HepG2 (cell line): ENCODE data around the gene SLIT3. TPM values are rescaled to one million over a fixed set of nuclear protein-coding genes. Genes with fewer than 3 reads are reported as not detected.

Experiments
- ATAC-seq: fragments of 200-7000 bp; cut with Tn5 transposase; 3 replicates; pipeline ENCODE4 v1.9.1; 2020; ENCODE audit warnings: mild to moderate bottlenecking, moderate library complexity
- BruUV-seq: library from RNA; stranded (reverse); fragments of 400-500 nt; replicated peaks from 2 replicates; lab custom pipeline; 2021; lab: Mats Ljungman, UMichigan
- CTCF ChIA-PET: fragments of 300-600 bp; formaldehyde crosslinking; extraction: SDS; loops from one replicate; lab custom pipeline; 2021; ENCODE audit warnings: low total read pairs, inconsistent platforms, low intra/inter-chr PET ratio; lab: Yijun Ruan, JAX
- POLR2A ChIA-PET: fragments of 350-600 bp; sonication (Branson Sonifier 250); formaldehyde crosslinking; loops from one replicate; lab custom pipeline; 2020; ENCODE audit warnings: antibody characterized with exemption, inconsistent platforms; lab: Yijun Ruan, JAX
- DNase-seq: peaks from one replicate; pipeline ENCODE4 v3.0.0-alpha.2; 2015; ENCODE audit warnings: low spot score
- FAIRE-seq: peaks from 3 replicates; lab custom pipeline; 2011; peaks lifted over from hg19 to GRCh38; lab: Jason Lieb, UNC
- H2AFZ ChIP-seq: one replicate; pipeline ENCODE4 v1.6.1; 2011; ENCODE audit warnings: low read length, inconsistent platforms
- H3K27ac ChIP-seq: fragments of 300-600 bp; 3 replicates; pipeline ENCODE4 v1.8.0; 2011; ENCODE audit warnings: mixed run types, mild to moderate bottlenecking, mixed read lengths, low read length, inconsistent platforms; ENCODE audit not compliant: insufficient read depth; ENCODE audit errors: extremely low read length
- H3K27me3 ChIP-seq, 2 experiments: fragments of 200-600 bp in 1 of 2; 2 replicates in 1 of 2; 3 replicates in 1 of 2; pipeline versions ENCODE4 v1.6.0 to v1.8.0; 2011; ENCODE audit warnings: low read length in 2 of 2, mild to moderate bottlenecking in 2 of 2, moderate library complexity in 2 of 2, inconsistent platforms in 1 of 2; ENCODE audit not compliant: insufficient read depth in 2 of 2, control insufficient read depth in 1 of 2
- H3K36me3 ChIP-seq, 2 experiments: fragments of 200-600 bp in 1 of 2; replicated peaks in 1 of 2; 2 replicates in 1 of 2; 3 replicates in 1 of 2; pipeline versions ENCODE4 v1.5.1 to v1.8.0; 2011; ENCODE audit warnings: low read length in 2 of 2, inconsistent platforms in 1 of 2; ENCODE audit not compliant: insufficient read depth in 2 of 2, control insufficient read depth in 1 of 2
- H3K4me1 ChIP-seq: 2 replicates; pipeline ENCODE4 v1.5.1; 2012; ENCODE audit warnings: low read length, inconsistent platforms; ENCODE audit not compliant: insufficient read depth
- H3K4me2 ChIP-seq: 2 replicates; pipeline ENCODE4 v1.6.0; 2011; ENCODE audit warnings: low read depth, low read length, inconsistent platforms
- H3K4me3 ChIP-seq, 3 experiments: fragments of 200-600 bp in 1 of 3; sonication (generic), shearing (Covaris generic) in 1 of 3; replicated peaks in 1 of 3; 2 replicates each; pipeline ENCODE4 v1.5.1; 2011 to 2016; ENCODE audit warnings: low read length in 3 of 3, inconsistent platforms in 2 of 3, low read depth in 2 of 3, mild to moderate bottlenecking in 2 of 3, control low read depth in 1 of 3, mixed read lengths in 1 of 3; ENCODE audit not compliant: insufficient read depth in 1 of 3
- H3K79me2 ChIP-seq: one replicate; pipeline ENCODE4 v1.6.1; 2011; ENCODE audit warnings: low read length, inconsistent platforms; ENCODE audit not compliant: insufficient read depth
- H3K9ac ChIP-seq: 2 replicates; pipeline ENCODE4 v1.6.0; 2011; ENCODE audit warnings: mild to moderate bottlenecking, low read depth, low read length, inconsistent platforms; ENCODE audit not compliant: insufficient read depth
- H3K9me3 ChIP-seq: 2 replicates; pipeline ENCODE4 v1.5.1; 2012; ENCODE audit warnings: mild to moderate bottlenecking, low read length
- H4K20me1 ChIP-seq: 2 replicates; pipeline ENCODE4 v1.6.0; 2011; ENCODE audit warnings: inconsistent platforms, mild to moderate bottlenecking, low read length, moderate library complexity; ENCODE audit not compliant: insufficient read depth
- ARNT ChIP-seq: fragments of 450-650 bp; IDR thresholded peaks from 2 replicates; pipeline ENCODE4 v1.6.1; 2017
- FOXC1 ChIP-seq: sonication (generic); formaldehyde crosslinking; IDR thresholded peaks from 2 replicates; pipeline ENCODE4 v1.8.0; 2022; ENCODE audit warnings: mild to moderate bottlenecking, missing genetic modification reagents, borderline replicate concordance
- HIVEP1 ChIP-seq: sonication (generic); formaldehyde crosslinking; IDR thresholded peaks from 2 replicates; pipeline ENCODE4 v1.4.0; 2020; ENCODE audit warnings: mild to moderate bottlenecking, missing genetic modification reagents
- HNRNPK ChIP-seq: fragments of 200-400 bp; formaldehyde crosslinking; IDR thresholded peaks from 2 replicates; pipeline ENCODE4 v1.6.1; 2018; ENCODE audit warnings: low read length, low read depth, moderate library complexity, mild to moderate bottlenecking; ENCODE audit not compliant: poor library complexity, severe bottlenecking
- MYC ChIP-seq: sonication (generic); formaldehyde crosslinking; IDR thresholded peaks from 2 replicates; pipeline ENCODE4 v1.9.0; 2021; ENCODE audit warnings: missing genetic modification reagents, borderline replicate concordance
- NFATC3 ChIP-seq: sonication (generic); formaldehyde crosslinking; IDR thresholded peaks from 2 replicates; pipeline ENCODE4 v1.5.1; 2020; ENCODE audit warnings: mild to moderate bottlenecking, missing genetic modification reagents
- PLRG1 ChIP-seq: fragments of 450-650 bp; conservative IDR thresholded peaks from 2 replicates; pipeline ENCODE4 v1.6.1; 2016
- RBM22 ChIP-seq: fragments of 200-400 bp; formaldehyde crosslinking; optimal IDR thresholded peaks from 2 replicates; pipeline ENCODE3; 2017; ENCODE audit warnings: mild to moderate bottlenecking, low read length, moderate library complexity
- RFX1 ChIP-seq: fragments of 450-650 bp; IDR thresholded peaks from 2 replicates; pipeline ENCODE4 v1.6.1; 2017
- ZFP41 ChIP-seq: sonication (generic); formaldehyde crosslinking; IDR thresholded peaks from 2 replicates; pipeline ENCODE4 v1.4.0; 2020; ENCODE audit warnings: mild to moderate bottlenecking, missing genetic modification reagents, borderline replicate concordance
- ZNF180 ChIP-seq: sonication (generic); formaldehyde crosslinking; IDR thresholded peaks from 2 replicates; pipeline ENCODE4 v1.4.0; 2020; ENCODE audit warnings: low read depth, missing genetic modification reagents, borderline replicate concordance
- ZNF75D ChIP-seq: sonication (generic); formaldehyde crosslinking; IDR thresholded peaks from 2 replicates; pipeline ENCODE4 v1.8.1; 2023; ENCODE audit warnings: missing genetic modification reagents, mild to moderate bottlenecking, borderline replicate concordance
- WGBS: methylation state at CpG from one replicate; pipeline ENCODE4 v1.1.6; 2017; ENCODE audit warnings: low lambda C conversion rate; 5-methylcytosine and 5-hydroxymethylcytosine counted together
- in situ Hi-C: cut with HindIII; loops from 2 replicates; pipeline ENCODE4 v1.10.0; 2017; ENCODE audit warnings: low pct_unique_long_range_greater_than_20kb; ENCODE audit not compliant: extremely low pct_ligation_motif_present
- intact Hi-C: fragments of 100-400 bp; cut with micrococcal nuclease; formaldehyde crosslinking; loops from one replicate; pipeline ENCODE4 v1.10.0; 2022; ENCODE audit not compliant: unreplicated experiment
- polyA plus RNA-seq, 8 experiments: library from polyadenylated mRNA; depleted of rRNA in 3 of 8; stranded (reverse) in 7 of 8; unstranded in 1 of 8; fragments of >200 nt; fragmentation: Illumina TruSeq in 4 of 8; extraction: Trizol in 4 of 8; gene quantifications; 2 replicates each; pipeline versions ENCODE4 v1.2.1 to v1.2.3, GENCODE V29; 2011 to 2016; ENCODE audit warnings: low read depth in 4 of 8, missing spikeins in 1 of 8, mixed read lengths in 1 of 8; ENCODE audit not compliant: insufficient read depth in 1 of 8
- total RNA-seq, 5 experiments: library from RNA; depleted of rRNA; stranded (reverse); fragments of >200 nt; fragmentation: Illumina TruSeq; extraction: Trizol; gene quantifications; 2 replicates each; pipeline ENCODE4 v1.2.3, GENCODE V29; 2016; ENCODE audit warnings: low read depth in 1 of 5
- TF ChIP-seq, protein P1 (sequence below): sonication (generic); formaldehyde crosslinking; IDR thresholded peaks from 2 replicates; pipeline ENCODE4 v1.4.0; 2020; ENCODE audit warnings: missing genetic modification reagents
- TF ChIP-seq, protein P2 (sequence below): sonication (generic); formaldehyde crosslinking; IDR thresholded peaks from 2 replicates; pipeline ENCODE4 v1.5.1; 2020; ENCODE audit warnings: missing genetic modification reagents, mild to moderate bottlenecking, borderline replicate concordance
- TF ChIP-seq, protein P3 (sequence below): sonication (generic); formaldehyde crosslinking; IDR thresholded peaks from 2 replicates; pipeline ENCODE4 v1.9.0; 2021; ENCODE audit warnings: missing genetic modification reagents, mild to moderate bottlenecking, borderline replicate concordance
- TF ChIP-seq, protein P4 (sequence below): sonication (generic); formaldehyde crosslinking; conservative IDR thresholded peaks from 2 replicates; pipeline ENCODE4 v1.8.0; 2022; ENCODE audit warnings: low read depth, missing genetic modification reagents

SLIT3 gene
- total and polyA plus RNA-seq, 2 of the 13 experiments (the other 11 are each of a cell fraction or from before 2014, with no cell fraction given): not detected

DNA sequence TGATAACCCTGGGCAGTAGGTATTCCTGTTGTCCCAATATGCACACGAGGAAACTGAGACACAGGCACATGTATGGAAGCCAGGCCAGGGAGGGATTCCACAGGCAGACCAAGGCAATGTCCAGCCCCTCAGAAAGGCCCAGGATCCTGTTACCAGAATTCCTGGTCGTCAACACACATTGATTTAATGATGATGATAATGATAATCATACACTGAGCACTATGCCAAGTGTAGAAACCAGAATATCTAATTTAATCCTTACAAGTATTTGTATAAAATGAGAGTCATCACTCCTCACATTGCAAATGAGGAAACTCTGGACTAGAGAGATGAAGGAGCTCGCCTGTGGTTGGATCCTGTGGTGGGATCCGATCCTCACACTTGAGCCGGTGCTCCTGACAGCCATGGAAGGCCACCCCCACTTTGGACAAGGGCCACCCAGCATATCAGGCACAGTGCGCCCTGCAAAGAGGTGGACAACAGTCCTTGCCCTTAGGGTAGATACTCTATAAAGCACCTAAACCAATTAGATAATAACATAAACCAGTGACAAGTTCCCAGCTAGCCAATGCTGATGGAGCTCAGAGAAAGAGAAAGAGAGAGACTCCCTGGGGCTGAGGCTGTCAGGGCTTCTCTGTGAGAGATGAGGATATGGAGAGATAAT, 185.3 kb downstream of the SLIT3 start:
- Histone ChIP-seq H2AFZ (no peak overlapping the region), H3K9ac (no peak overlapping the region), H4K20me1 (no peaks in the 10 kb centered on the region), H3K4me2 (no peak overlapping the region), H3K27me3 (no peaks in the 10 kb centered on the region), H3K4me3 (no peak overlapping the region), H3K4me1 (no peaks in the 10 kb centered on the region), H3K27ac (no peak overlapping the region), H3K9me3 (no peaks in the 10 kb centered on the region), H3K36me3 (no peaks in the 10 kb centered on the region), H3K79me2 (no peaks in the 10 kb centered on the region)
- DNase-seq: no peak
- BruUV-seq: no TSS peak
- ChIA-PET POLR2A (no interaction called here), CTCF (no interaction called here)
- WGBS: 33% methylated on average over 5 of the region's 6 CpGs
- FAIRE-seq: no peak
- no peak for ATAC-seq
- in situ Hi-C loops: no loop called here
- TF ChIP-seq PLRG1 (no peak), HIVEP1 (no peak), RFX1 (no peak), ZNF75D (CRISPR knock-in tag) (no peak), NFATC3 (CRISPR knock-in tag) (no peak), HNRNPK (no peak), ZNF180 (CRISPR knock-in tag) (no peak), MYC (no peak), RBM22 (no peak), ARNT (no peak), ZFP41 (no peak), FOXC1 (no peak)
- TF ChIP-seq, protein P1, sequence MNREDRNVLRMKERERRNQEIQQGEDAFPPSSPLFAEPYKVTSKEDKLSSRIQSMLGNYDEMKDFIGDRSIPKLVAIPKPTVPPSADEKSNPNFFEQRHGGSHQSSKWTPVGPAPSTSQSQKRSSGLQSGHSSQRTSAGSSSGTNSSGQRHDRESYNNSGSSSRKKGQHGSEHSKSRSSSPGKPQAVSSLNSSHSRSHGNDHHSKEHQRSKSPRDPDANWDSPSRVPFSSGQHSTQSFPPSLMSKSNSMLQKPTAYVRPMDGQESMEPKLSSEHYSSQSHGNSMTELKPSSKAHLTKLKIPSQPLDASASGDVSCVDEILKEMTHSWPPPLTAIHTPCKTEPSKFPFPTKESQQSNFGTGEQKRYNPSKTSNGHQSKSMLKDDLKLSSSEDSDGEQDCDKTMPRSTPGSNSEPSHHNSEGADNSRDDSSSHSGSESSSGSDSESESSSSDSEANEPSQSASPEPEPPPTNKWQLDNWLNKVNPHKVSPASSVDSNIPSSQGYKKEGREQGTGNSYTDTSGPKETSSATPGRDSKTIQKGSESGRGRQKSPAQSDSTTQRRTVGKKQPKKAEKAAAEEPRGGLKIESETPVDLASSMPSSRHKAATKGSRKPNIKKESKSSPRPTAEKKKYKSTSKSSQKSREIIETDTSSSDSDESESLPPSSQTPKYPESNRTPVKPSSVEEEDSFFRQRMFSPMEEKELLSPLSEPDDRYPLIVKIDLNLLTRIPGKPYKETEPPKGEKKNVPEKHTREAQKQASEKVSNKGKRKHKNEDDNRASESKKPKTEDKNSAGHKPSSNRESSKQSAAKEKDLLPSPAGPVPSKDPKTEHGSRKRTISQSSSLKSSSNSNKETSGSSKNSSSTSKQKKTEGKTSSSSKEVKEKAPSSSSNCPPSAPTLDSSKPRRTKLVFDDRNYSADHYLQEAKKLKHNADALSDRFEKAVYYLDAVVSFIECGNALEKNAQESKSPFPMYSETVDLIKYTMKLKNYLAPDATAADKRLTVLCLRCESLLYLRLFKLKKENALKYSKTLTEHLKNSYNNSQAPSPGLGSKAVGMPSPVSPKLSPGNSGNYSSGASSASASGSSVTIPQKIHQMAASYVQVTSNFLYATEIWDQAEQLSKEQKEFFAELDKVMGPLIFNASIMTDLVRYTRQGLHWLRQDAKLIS (CRISPR knock-in tag): no peak
- TF ChIP-seq, protein P2, sequence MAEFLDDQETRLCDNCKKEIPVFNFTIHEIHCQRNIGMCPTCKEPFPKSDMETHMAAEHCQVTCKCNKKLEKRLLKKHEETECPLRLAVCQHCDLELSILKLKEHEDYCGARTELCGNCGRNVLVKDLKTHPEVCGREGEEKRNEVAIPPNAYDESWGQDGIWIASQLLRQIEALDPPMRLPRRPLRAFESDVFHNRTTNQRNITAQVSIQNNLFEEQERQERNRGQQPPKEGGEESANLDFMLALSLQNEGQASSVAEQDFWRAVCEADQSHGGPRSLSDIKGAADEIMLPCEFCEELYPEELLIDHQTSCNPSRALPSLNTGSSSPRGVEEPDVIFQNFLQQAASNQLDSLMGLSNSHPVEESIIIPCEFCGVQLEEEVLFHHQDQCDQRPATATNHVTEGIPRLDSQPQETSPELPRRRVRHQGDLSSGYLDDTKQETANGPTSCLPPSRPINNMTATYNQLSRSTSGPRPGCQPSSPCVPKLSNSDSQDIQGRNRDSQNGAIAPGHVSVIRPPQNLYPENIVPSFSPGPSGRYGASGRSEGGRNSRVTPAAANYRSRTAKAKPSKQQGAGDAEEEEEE: no peak
- TF ChIP-seq, protein P3, sequence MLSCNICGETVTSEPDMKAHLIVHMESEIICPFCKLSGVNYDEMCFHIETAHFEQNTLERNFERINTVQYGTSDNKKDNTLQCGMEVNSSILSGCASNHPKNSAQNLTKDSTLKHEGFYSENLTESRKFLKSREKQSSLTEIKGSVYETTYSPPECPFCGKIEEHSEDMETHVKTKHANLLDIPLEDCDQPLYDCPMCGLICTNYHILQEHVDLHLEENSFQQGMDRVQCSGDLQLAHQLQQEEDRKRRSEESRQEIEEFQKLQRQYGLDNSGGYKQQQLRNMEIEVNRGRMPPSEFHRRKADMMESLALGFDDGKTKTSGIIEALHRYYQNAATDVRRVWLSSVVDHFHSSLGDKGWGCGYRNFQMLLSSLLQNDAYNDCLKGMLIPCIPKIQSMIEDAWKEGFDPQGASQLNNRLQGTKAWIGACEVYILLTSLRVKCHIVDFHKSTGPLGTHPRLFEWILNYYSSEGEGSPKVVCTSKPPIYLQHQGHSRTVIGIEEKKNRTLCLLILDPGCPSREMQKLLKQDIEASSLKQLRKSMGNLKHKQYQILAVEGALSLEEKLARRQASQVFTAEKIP (CRISPR knock-in tag): no peak
- TF ChIP-seq, protein P4, sequence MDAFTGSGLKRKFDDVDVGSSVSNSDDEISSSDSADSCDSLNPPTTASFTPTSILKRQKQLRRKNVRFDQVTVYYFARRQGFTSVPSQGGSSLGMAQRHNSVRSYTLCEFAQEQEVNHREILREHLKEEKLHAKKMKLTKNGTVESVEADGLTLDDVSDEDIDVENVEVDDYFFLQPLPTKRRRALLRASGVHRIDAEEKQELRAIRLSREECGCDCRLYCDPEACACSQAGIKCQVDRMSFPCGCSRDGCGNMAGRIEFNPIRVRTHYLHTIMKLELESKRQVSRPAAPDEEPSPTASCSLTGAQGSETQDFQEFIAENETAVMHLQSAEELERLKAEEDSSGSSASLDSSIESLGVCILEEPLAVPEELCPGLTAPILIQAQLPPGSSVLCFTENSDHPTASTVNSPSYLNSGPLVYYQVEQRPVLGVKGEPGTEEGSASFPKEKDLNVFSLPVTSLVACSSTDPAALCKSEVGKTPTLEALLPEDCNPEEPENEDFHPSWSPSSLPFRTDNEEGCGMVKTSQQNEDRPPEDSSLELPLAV (CRISPR knock-in tag): no peak
- intact Hi-C loops: no loop called here
